GM12878 (cell line): ENCODE data around the gene MANEAL. TPM values are rescaled to one million over a fixed set of nuclear protein-coding genes. Genes with fewer than 3 reads are reported as not detected.

Experiments used
- ATAC-seq: fragments of 200-7000 bp; cut with Tn5 transposase; 3 replicates; pipeline ENCODE4 v1.9.1; 2020; ENCODE audit warnings: mild to moderate bottlenecking, moderate library complexity
- BruUV-seq: library from RNA; stranded (reverse); fragments of 400-500 nt; replicated peaks from 2 replicates; lab custom pipeline; 2021; lab: Mats Ljungman, UMichigan
- CTCF ChIA-PET: fragments of 300-600 bp; sonication (Branson Sonifier 250); formaldehyde crosslinking; extraction: SDS; loops from one replicate; lab custom pipeline; 2021; ENCODE audit warnings: inconsistent platforms; lab: Yijun Ruan, JAX
- POLR2A ChIA-PET: fragments of 350-600 bp; formaldehyde crosslinking; extraction: SDS; loops from one replicate; lab custom pipeline; 2021; ENCODE audit warnings: inconsistent platforms; lab: Charles Lee
- RAD21 ChIA-PET: fragments of 300-600 bp; sonication (Branson Sonifier 250); formaldehyde crosslinking; loops from one replicate; lab custom pipeline; 2023; ENCODE audit warnings: antibody characterized with exemption; ENCODE audit not compliant: unreplicated experiment; lab: Charles Lee
- SMC1A ChIA-PET: fragments of 300-600 bp; sonication (Branson Sonifier 250); formaldehyde crosslinking; loops from one replicate; lab custom pipeline; 2023; ENCODE audit not compliant: unreplicated experiment, uncharacterized antibody; lab: Charles Lee
- DNase-seq: peaks from one replicate; pipeline ENCODE4 v3.0.0-alpha.2; 2011; ENCODE audit warnings: low read depth, low spot score
- FAIRE-seq: peaks from 3 replicates; lab custom pipeline; 2011; peaks lifted over from hg19 to GRCh38; lab: Jason Lieb, UNC
- H2AFZ ChIP-seq: 2 replicates; pipeline ENCODE4 v1.6.0; 2011; ENCODE audit warnings: low read depth, low read length, control low read depth; ENCODE audit not compliant: control insufficient read depth
- H3K27ac ChIP-seq: 2 replicates; pipeline ENCODE4 v1.5.1; 2011; ENCODE audit warnings: control low read depth; ENCODE audit not compliant: control insufficient read depth, insufficient read depth
- H3K27me3 ChIP-seq, 2 experiments: replicated peaks in 1 of 2; 2 replicates each; pipeline versions ENCODE4 v1.6.0 to v1.6.1; 2011; ENCODE audit warnings: low read length in 1 of 2; ENCODE audit not compliant: control insufficient read depth in 2 of 2, insufficient read depth in 2 of 2
- H3K36me3 ChIP-seq, 2 experiments: 2 replicates each; pipeline ENCODE4 v1.5.1; 2011; ENCODE audit warnings: low read length in 1 of 2; ENCODE audit not compliant: control insufficient read depth in 2 of 2, insufficient read depth in 2 of 2
- H3K4me1 ChIP-seq: 2 replicates; pipeline ENCODE4 v1.6.1; 2011; ENCODE audit warnings: mild to moderate bottlenecking, low read length, moderate library complexity, mixed read lengths; ENCODE audit not compliant: control insufficient read depth, insufficient read depth
- H3K4me2 ChIP-seq: 2 replicates; pipeline ENCODE4 v1.6.0; 2011; ENCODE audit warnings: control low read depth; ENCODE audit not compliant: control insufficient read depth, insufficient read depth
- H3K4me3 ChIP-seq: fragments of 200-600 bp; sonication (generic); 2 replicates; pipeline ENCODE4 v1.5.1; 2016
- H3K79me2 ChIP-seq: 2 replicates; pipeline ENCODE4 v1.6.0; 2011; ENCODE audit warnings: low read length; ENCODE audit not compliant: control insufficient read depth, insufficient read depth
- H3K9ac ChIP-seq: 2 replicates; pipeline ENCODE4 v1.8.0; 2011; ENCODE audit warnings: low read length, control low read depth, mixed read lengths; ENCODE audit not compliant: control insufficient read depth, insufficient read depth
- H3K9me3 ChIP-seq: replicated peaks from 3 replicates; pipeline ENCODE4 v1.5.1; 2011; ENCODE audit warnings: mild to moderate bottlenecking, low read length; ENCODE audit not compliant: control insufficient read depth, insufficient read depth
- H4K20me1 ChIP-seq: 2 replicates; pipeline ENCODE4 v1.6.0; 2011; ENCODE audit not compliant: control insufficient read depth, insufficient read depth
- BCL11A ChIP-seq: IDR thresholded peaks from 2 replicates; pipeline ENCODE4 v1.6.1; 2011; ENCODE audit warnings: low read depth, low read length
- CREM ChIP-seq: IDR thresholded peaks from 2 replicates; pipeline ENCODE4 v1.6.1; 2014; ENCODE audit warnings: antibody characterized with exemption, low read depth
- ETV6 ChIP-seq, 2 experiments: fragments of 450-650 bp in 1 of 2; IDR thresholded peaks in 1 of 2; conservative IDR thresholded peaks in 1 of 2; 2 replicates each; pipeline ENCODE4 v1.6.1; 2014; ENCODE audit warnings: antibody characterized with exemption in 1 of 2, borderline replicate concordance in 1 of 2, low read depth in 1 of 2, mild to moderate bottlenecking in 1 of 2, moderate library complexity in 1 of 2
- IRF4 ChIP-seq: IDR thresholded peaks from 2 replicates; pipeline ENCODE4 v1.6.1; 2011; ENCODE audit warnings: low read depth, low read length
- KLF5 ChIP-seq: fragments of 450-650 bp; IDR thresholded peaks from 2 replicates; pipeline ENCODE4 v1.6.1; 2014; ENCODE audit warnings: mild to moderate bottlenecking; ENCODE audit not compliant: partially characterized antibody
- MEF2A ChIP-seq: IDR thresholded peaks from 2 replicates; pipeline ENCODE4 v1.6.1; 2011; ENCODE audit warnings: low read depth, mild to moderate bottlenecking, low read length, moderate library complexity; ENCODE audit not compliant: insufficient read depth
- MTA2 ChIP-seq: fragments of 450-650 bp; IDR thresholded peaks from 2 replicates; pipeline ENCODE4 v1.6.1; 2016; ENCODE audit warnings: low read depth, mild to moderate bottlenecking, moderate library complexity
- POLR2A ChIP-seq: IDR thresholded peaks from 2 replicates; pipeline ENCODE4 v1.6.1; 2011; ENCODE audit warnings: low read depth, mild to moderate bottlenecking, low read length
- POLR2AphosphoS5 ChIP-seq: IDR thresholded peaks from 2 replicates; pipeline ENCODE4 v1.6.1; 2011; ENCODE audit warnings: mild to moderate bottlenecking, low read length, inconsistent platforms
- RCOR1 ChIP-seq: conservative IDR thresholded peaks from 2 replicates; pipeline ENCODE4 v1.6.1; 2012; ENCODE audit warnings: low read depth, low read length, improper control_type of control experiment
- SIX5 ChIP-seq: IDR thresholded peaks from 2 replicates; pipeline ENCODE4 v1.6.1; 2011; ENCODE audit warnings: mild to moderate bottlenecking, low read depth, low read length, moderate library complexity; ENCODE audit not compliant: severe bottlenecking
- SUZ12 ChIP-seq: fragments of 200-600 bp; sonication (generic); IDR thresholded peaks from one replicate; pipeline ENCODE4 v1.6.1; 2018; ENCODE audit warnings: antibody characterized with exemption, mild to moderate bottlenecking; ENCODE audit not compliant: unreplicated experiment
- ZNF24 ChIP-seq: fragments of 450-650 bp; IDR thresholded peaks from 2 replicates; pipeline ENCODE4 v1.6.1; 2017; ENCODE audit warnings: antibody characterized with exemption, mild to moderate bottlenecking
- whole genome bisulfite sequencing: methylation state at CpG from one replicate; pipeline ENCODE4 v1.1.6; 2016; ENCODE audit warnings: low lambda C conversion rate; ENCODE audit not compliant: insufficient replicate concordance, insufficient coverage; ENCODE audit errors: missing lambda C conversion rate; 5-methylcytosine and 5-hydroxymethylcytosine counted together
- in situ Hi-C: fragments of 300-500 bp; cut with MboI; formaldehyde crosslinking; loops from 9 replicates; pipeline ENCODE4 v1.14.3; 2018; ENCODE audit warnings: mixed read lengths
- intact Hi-C: fragments of 100-400 bp; cut with micrococcal nuclease; formaldehyde crosslinking; loops from one replicate; pipeline ENCODE4 v1.14.2; 2022; ENCODE audit not compliant: unreplicated experiment
- polyA plus RNA-seq, 11 experiments: library from polyadenylated mRNA; depleted of rRNA in 4 of 11; unstranded in 6 of 11; stranded (reverse) in 5 of 11; fragments of >200 nt; fragmentation: Nextera tagmentation in 4 of 11; fragmentation: Illumina TruSeq in 1 of 11; extraction: Ambion mirVana in 4 of 11; extraction: Trizol in 1 of 11; gene quantifications; 1 replicate in 1 of 11; 2 replicates in 10 of 11; pipeline versions ENCODE4 v1.2.1 to v1.2.3, GENCODE V29; 2011 to 2016; ENCODE audit warnings: inconsistent platforms in 2 of 11, missing spikeins in 2 of 11, low read depth in 1 of 11
- total RNA-seq, 4 experiments: library from RNA; depleted of rRNA in 3 of 4; stranded (reverse); fragments of >200 nt in 3 of 4; fragmentation: Illumina TruSeq in 1 of 4; extraction: Trizol in 1 of 4; gene quantifications; 2 replicates each; pipeline versions ENCODE4 v1.2.1 to v1.2.3, GENCODE V29; 2013 to 2021
- TF ChIP-seq, protein P1 (sequence below): IDR thresholded peaks from 2 replicates; pipeline ENCODE4 v1.6.1; 2011; ENCODE audit warnings: low read depth, low read length, improper control_type of control experiment, borderline replicate concordance
- TF ChIP-seq, protein P2 (sequence below): fragments of 450-650 bp; IDR thresholded peaks from 2 replicates; pipeline ENCODE4 v1.6.1; 2016; ENCODE audit warnings: mild to moderate bottlenecking
- TF ChIP-seq, protein P3 (sequence below): IDR thresholded peaks from 2 replicates; pipeline ENCODE4 v1.6.1; 2011; ENCODE audit warnings: low read depth, mild to moderate bottlenecking, low read length, moderate library complexity, borderline replicate concordance; ENCODE audit errors: extremely low read depth

Gene MANEAL
- total and polyA plus RNA-seq, 10 of the 15 experiments (the other 5 are each of a cell fraction or from before 2014, with no cell fraction given), result 0.83 to 11.1 (median 5.7) TPM

DNA sequence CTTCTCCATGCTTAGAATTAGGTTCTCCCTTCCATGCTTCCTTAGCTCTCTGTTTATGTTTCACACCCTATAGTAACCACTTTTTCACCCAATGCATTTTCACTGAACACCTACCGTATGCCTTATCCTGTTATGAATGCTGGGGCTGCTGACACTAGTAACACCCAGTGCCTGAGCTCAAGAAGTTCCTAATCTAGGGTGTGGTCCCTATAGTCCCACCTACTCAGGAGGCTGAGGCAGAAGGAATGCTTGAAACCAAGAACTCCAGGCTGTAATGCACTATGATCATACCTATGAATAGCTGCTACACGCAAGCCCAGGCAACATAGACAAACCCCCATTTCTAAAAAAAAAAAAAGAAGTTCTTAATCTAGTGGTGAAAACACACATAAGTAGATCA lies 34.2 kb upstream of the MANEAL start:
- Histone ChIP-seq H3K79me2 (no peaks in the 10 kb centered on the region), H3K27me3 (peaks cover 2 to 3% of the 10 kb centered on the region in 2 experiments; a peak in 2 of 4 replicates), H4K20me1 (no peaks in the 10 kb centered on the region), H3K9ac (no peak overlapping the region), H3K4me3 (no peak overlapping the region), H3K36me3 (no peaks in the 10 kb centered on the region), H3K4me2 (no peak overlapping the region), H3K9me3 (no peaks in the 10 kb centered on the region; the same call in 2 of the 3 replicates), H3K27ac (no peak overlapping the region), H2AFZ (no peak overlapping the region), H3K4me1 (no peaks in the 10 kb centered on the region; the same call in 1 of the 2 replicates)
- in situ Hi-C loops (no loop called here), intact Hi-C loops (no loop called here)
- no peak for DNase-seq
- no peak for ATAC-seq
- 27% methylated on average over 2 of the region's 2 CpGs for WGBS
- no peak for FAIRE-seq
- CTCF ChIA-PET, result no interaction called here
- RAD21 ChIA-PET, result no interaction called here
- TF ChIP-seq ZNF24 (no peak), SUZ12 (no peak), MEF2A (no peak)
- POLR2A ChIA-PET, result no interaction called here
- SMC1A ChIA-PET, result interaction anchor here (0.8 to 1.3 kb wide), 2 partner anchors 9 to 81 kb away, joined by 3 read pairs; no protein-coding TSS in a partner anchor
- no TSS peak for BruUV-seq

DNA sequence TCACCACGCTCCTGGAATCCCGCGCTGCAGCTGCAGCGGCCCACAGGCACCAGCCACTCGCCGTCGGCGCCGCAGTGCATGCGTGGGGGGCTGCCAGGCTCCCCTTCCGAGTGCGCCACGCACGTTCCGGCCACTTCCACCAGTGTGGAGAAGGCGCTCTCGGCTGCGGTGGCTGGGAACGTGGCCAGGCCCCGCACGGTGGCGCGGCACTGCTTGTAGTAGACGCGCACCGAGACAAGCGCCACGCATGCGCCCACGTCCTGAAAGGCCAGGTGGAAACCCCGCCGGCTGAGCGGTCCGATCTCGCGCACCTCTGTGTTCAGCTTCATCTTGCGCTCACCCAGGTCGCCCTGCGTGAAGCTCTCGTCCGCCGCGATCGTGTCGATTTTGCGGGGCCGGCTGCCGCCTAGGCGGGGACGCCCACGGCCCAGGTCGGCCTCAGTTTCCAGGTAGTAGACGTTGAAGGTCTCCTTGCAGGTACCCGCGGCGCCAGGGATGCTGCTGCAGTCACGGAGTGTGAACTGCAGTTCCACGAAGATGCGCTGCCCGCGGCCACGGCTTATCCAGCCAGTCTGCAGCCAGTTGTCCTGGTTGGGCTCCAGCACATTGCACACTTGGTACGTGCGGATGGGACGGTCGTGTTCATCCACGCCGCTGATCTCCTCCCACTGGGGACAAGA lies 32.1 kb upstream of the MANEAL start:
- Histone ChIP-seq H3K27me3 (peaks cover 5 to 11% of the 10 kb centered on the region in 2 experiments; a peak in 3 of 4 replicates), H3K27ac (no peak overlapping the region), H3K36me3 (no peaks in the 10 kb centered on the region), H3K9ac (no peak overlapping the region), H2AFZ (no peak overlapping the region), H3K4me2 (no peak overlapping the region), H3K79me2 (no peaks in the 10 kb centered on the region), H4K20me1 (no peaks in the 10 kb centered on the region), H3K4me3 (no peak overlapping the region), H3K4me1 (no peaks in the 10 kb centered on the region), H3K9me3 (no peaks in the 10 kb centered on the region; the same call in 2 of the 3 replicates)
- DNase-seq (no peak), ATAC-seq (no peak), FAIRE-seq (no peak)
- in situ Hi-C loops (no loop called here), intact Hi-C loops (no loop called here)
- SMC1A ChIA-PET, result no interaction called here
- RAD21 ChIA-PET, result no interaction called here
- no TSS peak for BruUV-seq
- WGBS, result 67% methylated on average over 66 of the region's 68 CpGs
- POLR2A ChIA-PET, result no interaction called here
- CTCF ChIA-PET, result no interaction called here
- TF ChIP-seq, protein P1, sequence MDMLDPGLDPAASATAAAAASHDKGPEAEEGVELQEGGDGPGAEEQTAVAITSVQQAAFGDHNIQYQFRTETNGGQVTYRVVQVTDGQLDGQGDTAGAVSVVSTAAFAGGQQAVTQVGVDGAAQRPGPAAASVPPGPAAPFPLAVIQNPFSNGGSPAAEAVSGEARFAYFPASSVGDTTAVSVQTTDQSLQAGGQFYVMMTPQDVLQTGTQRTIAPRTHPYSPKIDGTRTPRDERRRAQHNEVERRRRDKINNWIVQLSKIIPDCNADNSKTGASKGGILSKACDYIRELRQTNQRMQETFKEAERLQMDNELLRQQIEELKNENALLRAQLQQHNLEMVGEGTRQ, result no peak
- TF ChIP-seq BCL11A (no peak), SIX5 (no peak), POLR2AphosphoS5 (no peak), ETV6 (conservative IDR thresholded peaks at IDR 0.05 in 1 of 2, IDR thresholded peaks at IDR 0.05 in 1 of 2; ENCODE audit: borderline replicate concordance in 1 of 2, low read depth in 1 of 2) (no peak), KLF5 (no peak), IRF4 (no peak), POLR2A (no peak), CREM (no peak), RCOR1 (no peak), MTA2 (no peak)
- TF ChIP-seq, protein P2, sequence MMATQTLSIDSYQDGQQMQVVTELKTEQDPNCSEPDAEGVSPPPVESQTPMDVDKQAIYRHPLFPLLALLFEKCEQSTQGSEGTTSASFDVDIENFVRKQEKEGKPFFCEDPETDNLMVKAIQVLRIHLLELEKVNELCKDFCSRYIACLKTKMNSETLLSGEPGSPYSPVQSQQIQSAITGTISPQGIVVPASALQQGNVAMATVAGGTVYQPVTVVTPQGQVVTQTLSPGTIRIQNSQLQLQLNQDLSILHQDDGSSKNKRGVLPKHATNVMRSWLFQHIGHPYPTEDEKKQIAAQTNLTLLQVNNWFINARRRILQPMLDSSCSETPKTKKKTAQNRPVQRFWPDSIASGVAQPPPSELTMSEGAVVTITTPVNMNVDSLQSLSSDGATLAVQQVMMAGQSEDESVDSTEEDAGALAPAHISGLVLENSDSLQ, result no peak
- TF ChIP-seq, protein P3, sequence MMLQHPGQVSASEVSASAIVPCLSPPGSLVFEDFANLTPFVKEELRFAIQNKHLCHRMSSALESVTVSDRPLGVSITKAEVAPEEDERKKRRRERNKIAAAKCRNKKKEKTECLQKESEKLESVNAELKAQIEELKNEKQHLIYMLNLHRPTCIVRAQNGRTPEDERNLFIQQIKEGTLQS, result no peak
